HepG2 (cell line): Measurements from ENCODE around the gene MRPS2. TPM values are rescaled to one million over a fixed set of nuclear protein-coding genes. Genes with fewer than 3 reads are reported as not detected.

Source experiments
- CENPBD1 ChIP-seq: sonication (generic); formaldehyde crosslinking; IDR thresholded peaks from 2 replicates; pipeline ENCODE4 v1.8.0; 2022; ENCODE audit warnings: missing genetic modification reagents, low read depth, mild to moderate bottlenecking, borderline replicate concordance
- FOSL2 ChIP-seq: sonication (generic); formaldehyde crosslinking; IDR thresholded peaks from 2 replicates; pipeline ENCODE4 v1.4.0; 2020; ENCODE audit warnings: missing genetic modification reagents
- IRX3 ChIP-seq: sonication (generic); formaldehyde crosslinking; IDR thresholded peaks from 2 replicates; pipeline ENCODE4 v1.8.1; 2023; ENCODE audit warnings: mild to moderate bottlenecking, low read depth, missing genetic modification reagents, borderline replicate concordance
- MXD1 ChIP-seq: sonication (generic); formaldehyde crosslinking; IDR thresholded peaks from 2 replicates; pipeline ENCODE4 v1.4.0; 2020; ENCODE audit warnings: mild to moderate bottlenecking, missing genetic modification reagents
- MYPOP ChIP-seq: sonication (generic); formaldehyde crosslinking; IDR thresholded peaks from 2 replicates; pipeline ENCODE4 v1.8.1; 2023; ENCODE audit warnings: mild to moderate bottlenecking, moderate library complexity, missing genetic modification reagents
- NFRKB ChIP-seq: fragments of 450-650 bp; IDR thresholded peaks from 2 replicates; pipeline ENCODE4 v1.6.1; 2017
- NFYC ChIP-seq: IDR thresholded peaks from 2 replicates; pipeline ENCODE4 v1.6.1; 2016; ENCODE audit warnings: missing genetic modification reagents, missing compliant biosample characterization
- PAXIP1 ChIP-seq: sonication (generic); formaldehyde crosslinking; conservative IDR thresholded peaks from 2 replicates; pipeline ENCODE4 v1.4.0; 2020; ENCODE audit warnings: mild to moderate bottlenecking, missing genetic modification reagents, moderate library complexity
- PHF21A ChIP-seq: sonication (generic); formaldehyde crosslinking; IDR thresholded peaks from 2 replicates; pipeline ENCODE4 v1.5.0; 2020; ENCODE audit warnings: mild to moderate bottlenecking, missing genetic modification reagents
- SIN3B ChIP-seq: fragments of 150-350 bp; IDR thresholded peaks from 2 replicates; pipeline ENCODE4 v1.6.1; 2014; ENCODE audit warnings: low read length
- TARDBP ChIP-seq: sonication (generic); formaldehyde crosslinking; IDR thresholded peaks from 2 replicates; pipeline ENCODE4 v1.8.0; 2022; ENCODE audit warnings: mild to moderate bottlenecking, missing genetic modification reagents
- TGIF2 ChIP-seq: IDR thresholded peaks from 2 replicates; pipeline ENCODE4 v1.6.1; 2016; ENCODE audit warnings: control low read depth, missing compliant biosample characterization
- UBTF ChIP-seq: sonication (generic); formaldehyde crosslinking; IDR thresholded peaks from 2 replicates; pipeline ENCODE4 v1.4.0; 2020; ENCODE audit warnings: mild to moderate bottlenecking, missing genetic modification reagents
- ZBTB14 ChIP-seq: sonication (generic); formaldehyde crosslinking; IDR thresholded peaks from 2 replicates; pipeline ENCODE4 v1.4.0; 2020; ENCODE audit warnings: missing genetic modification reagents
- ZNF414 ChIP-seq: sonication (generic); formaldehyde crosslinking; IDR thresholded peaks from 2 replicates; pipeline ENCODE4 v1.5.0; 2020; ENCODE audit warnings: missing genetic modification reagents
- ZNF576 ChIP-seq: sonication (generic); formaldehyde crosslinking; IDR thresholded peaks from 2 replicates; pipeline ENCODE4 v1.4.0; 2020; ENCODE audit warnings: mild to moderate bottlenecking, missing genetic modification reagents
- ZNF605 ChIP-seq: sonication (generic); formaldehyde crosslinking; IDR thresholded peaks from 2 replicates; pipeline ENCODE4 v1.8.0; 2022; ENCODE audit warnings: mild to moderate bottlenecking, missing genetic modification reagents
- ZNF780A ChIP-seq: sonication (generic); formaldehyde crosslinking; IDR thresholded peaks from 2 replicates; pipeline ENCODE4 v1.8.0; 2022; ENCODE audit warnings: mild to moderate bottlenecking, missing genetic modification reagents, moderate library complexity
- polyA plus RNA-seq, 8 experiments: library from polyadenylated mRNA; depleted of rRNA in 3 of 8; stranded (reverse) in 7 of 8; unstranded in 1 of 8; fragments of >200 nt; fragmentation: Illumina TruSeq in 4 of 8; extraction: Trizol in 4 of 8; gene quantifications; 2 replicates each; pipeline versions ENCODE4 v1.2.1 to v1.2.3, GENCODE V29; 2011 to 2016; ENCODE audit warnings: low read depth in 4 of 8, missing spikeins in 1 of 8, mixed read lengths in 1 of 8; ENCODE audit not compliant: insufficient read depth in 1 of 8
- total RNA-seq, 5 experiments: library from RNA; depleted of rRNA; stranded (reverse); fragments of >200 nt; fragmentation: Illumina TruSeq; extraction: Trizol; gene quantifications; 2 replicates each; pipeline ENCODE4 v1.2.3, GENCODE V29; 2016; ENCODE audit warnings: low read depth in 1 of 5

Gene MRPS2
- total and polyA plus RNA-seq, 2 of the 13 experiments (the other 11 are each of a cell fraction or from before 2014, with no cell fraction given) = 44.4 to 86.7 TPM

GRCh38 chr9:135499326-135500070 is 984 bp upstream of the MRPS2 start (continued):
- 0 out of 2 replicates have a peak, but pooled peaks have one; percentile 43 for TF ChIP-seq IRX3 (CRISPR knock-in tag)
- peak; percentile 75; the same call in 1 of the 2 replicates for TF ChIP-seq MXD1
- TF ChIP-seq ZNF780A = no peak
- TF ChIP-seq ZNF605 (CRISPR knock-in tag) = 0 out of 2 replicates have a peak, but pooled peaks have one; percentile 2
- TF ChIP-seq FOSL2 (CRISPR knock-in tag) = peak; percentile 12; the same call in 1 of the 2 replicates
- TF ChIP-seq TARDBP (CRISPR knock-in tag) = peak; percentile 48; the same call in 1 of the 2 replicates
- peak; percentile 83 for TF ChIP-seq UBTF (CRISPR knock-in tag)
- TF ChIP-seq NFRKB = no peak
- 0 out of 2 replicates have a peak, but pooled peaks have one; percentile 20 for TF ChIP-seq ZNF414 (CRISPR knock-in tag)
- peak; percentile 18; the same call in 1 of the 2 replicates for TF ChIP-seq NFYC (CRISPR knock-in tag)
- TF ChIP-seq SIN3B = peak; percentile 42; the same call in 1 of the 2 replicates
- TF ChIP-seq ZNF576 (CRISPR knock-in tag) = 0 out of 2 replicates have a peak, but pooled peaks have one; percentile 46
- TF ChIP-seq TGIF2 = peak; percentile 32; the same call in 1 of the 2 replicates
- TF ChIP-seq ZBTB14 (CRISPR knock-in tag) = 0 out of 2 replicates have a peak, but pooled peaks have one; percentile 15
- 0 out of 2 replicates have a peak, but pooled peaks have one; percentile 9 for TF ChIP-seq PHF21A (CRISPR knock-in tag)
- TF ChIP-seq CENPBD1 (CRISPR knock-in tag) = no peak
- TF ChIP-seq PAXIP1 (CRISPR knock-in tag) = peak; percentile 49; the same call in 1 of the 2 replicates
- 0 out of 2 replicates have a peak, but pooled peaks have one; percentile 51 for TF ChIP-seq MYPOP
